Stomach (tissue), 9 donors: ENCODE results near the gene GMCL2. TPM values are rescaled to one million over a fixed set of nuclear protein-coding genes. Genes with fewer than 3 reads are reported as not detected.
"Not testable (repeated sequence)": the region's sequence is repeated elsewhere in the genome, so short reads cannot be mapped to it uniquely, and the experiment has no call there.

Experiments
- DNase-seq, 2 donors: peaks; one replicate each; pipeline versions ENCODE4 v3.0.0 to v3.0.0-alpha.2; 2013 to 2019
- H3K27ac ChIP-seq, 5 donors: fragments of 200-600 bp in 4 of 5; sonication (generic) in 4 of 5; one replicate each; pipeline ENCODE4 v1.5.1; 2013 to 2019; ENCODE audit warnings: mild to moderate bottlenecking in 1 of 5, moderate library complexity in 1 of 5
- H3K27me3 ChIP-seq, 3 donors: fragments of 200-600 bp; sonication (generic); one replicate each; pipeline ENCODE4 v1.5.1; 2017 to 2019; ENCODE audit warnings: mixed run types in 1 of 3
- H3K36me3 ChIP-seq, 4 donors: fragments of 200-600 bp; sonication (generic); 1 replicate in 3 of 4; 2 replicates in 1 of 4; pipeline ENCODE4 v1.5.1; 2016 to 2019
- H3K4me1 ChIP-seq, 4 donors: fragments of 200-600 bp; sonication (generic); one replicate each; pipeline ENCODE4 v1.5.1; 2016 to 2019
- H3K4me3 ChIP-seq, 4 donors: fragments of 200-600 bp; sonication (generic) in 3 of 4; one replicate each; pipeline ENCODE4 v1.5.1; 2016 to 2019; ENCODE audit warnings: mild to moderate bottlenecking in 1 of 4
- H3K9me3 ChIP-seq, 4 donors: fragments of 200-600 bp; sonication (generic); one replicate each; pipeline ENCODE4 v1.5.1; 2016 to 2019
- EP300 ChIP-seq: sonication (generic); formaldehyde crosslinking; IDR thresholded peaks from one replicate; pipeline ENCODE4 v1.6.1; 2017; ENCODE audit warnings: antibody characterized with exemption
- POLR2A ChIP-seq, 4 donors: fragments of 450-650 bp; IDR thresholded peaks; one replicate each; pipeline ENCODE4 v1.6.1; 2016; ENCODE audit warnings: antibody characterized with exemption in 4 of 4, control low read depth in 2 of 4, mild to moderate bottlenecking in 1 of 4, moderate library complexity in 1 of 4
- POLR2AphosphoS5 ChIP-seq, 3 donors: sonication (generic); formaldehyde crosslinking; IDR thresholded peaks; one replicate each; pipeline ENCODE4 v1.6.1; 2016; ENCODE audit warnings: antibody characterized with exemption in 3 of 3
- WGBS, 5 donors: extraction: QIAGEN DNeasy Blood & Tissue Kit in 3 of 5; methylation state at CpG; one replicate each; pipeline versions ENCODE4 v1.1.5 to v1.1.7; 2013 to 2018; 5-methylcytosine and 5-hydroxymethylcytosine counted together
- intact Hi-C: fragments of 100-400 bp; cut with DNase I; formaldehyde crosslinking; loops from one replicate; pipeline ENCODE4 v1.15.1; 2023; ENCODE audit warnings: low total_unique reads
- polyA plus RNA-seq, 3 donors: library from polyadenylated mRNA; stranded (reverse); fragments of 200-250 nt; gene quantifications; one replicate each; pipeline ENCODE4 v1.2.3, GENCODE V29; 2013
- total RNA-seq, 5 donors: library from RNA; depleted of rRNA; stranded (reverse); fragments of >200 nt; gene quantifications; one replicate each; pipeline versions ENCODE4 v1.1.0 to v1.2.3, GENCODE V29; 2014 to 2016
- TF ChIP-seq, protein P1 (sequence below), 7 experiments: fragments of 450-650 bp in 4 of 7; fragments of 200-600 bp in 3 of 7; sonication (generic) in 3 of 7; IDR thresholded peaks; one replicate each; pipeline ENCODE4 v1.5.1; 2016 to 2019; ENCODE audit warnings: antibody characterized with exemption in 7 of 7, control low read depth in 2 of 7, mild to moderate bottlenecking in 1 of 7
- donor health status: healthy with polysubstance abuse.
- donor health status: Bipolar disorder and iron deficiency.
- donor health status: healthy.

The GMCL2 gene
- total and polyA plus RNA-seq, 8 donors: not detected

DNA sequence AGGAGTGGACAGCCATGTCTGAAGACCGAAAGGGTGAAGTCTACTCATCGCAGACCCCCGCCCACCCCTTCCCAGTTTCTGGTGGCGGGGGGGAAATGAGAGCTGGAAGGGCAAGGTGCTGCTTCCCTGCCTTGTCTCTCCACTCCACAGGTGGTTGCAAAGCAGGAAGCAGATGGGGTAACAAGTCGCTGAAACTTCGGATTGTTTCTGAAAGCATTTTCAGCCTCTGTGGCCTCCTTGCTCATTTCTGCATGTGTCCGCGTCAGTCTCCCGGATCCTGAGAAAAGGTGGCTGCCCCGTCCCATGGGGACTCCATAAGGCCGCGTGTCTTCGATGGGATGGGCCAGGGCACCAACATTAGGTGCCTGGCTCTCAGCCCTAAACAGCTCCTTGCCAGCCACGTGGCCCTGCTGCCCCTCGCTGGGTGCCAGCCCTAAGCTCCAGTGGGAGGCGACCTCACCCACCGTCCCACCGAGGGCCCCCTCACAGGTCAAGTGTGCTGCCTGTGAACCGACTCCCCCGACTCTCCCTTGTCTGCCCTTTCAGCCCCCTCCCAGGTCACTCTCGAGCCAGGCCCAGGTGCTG lies 44.5 kb upstream of the GMCL2 start:
- H3K9me3 ChIP-seq: no peaks in the 10 kb centered on the region
- no peaks in the 10 kb centered on the region for H3K27me3 ChIP-seq
- DNase-seq: no peak
- peaks cover 33 to 48% (median 40%) of the 10 kb centered on the region in 4 donors for H3K36me3 ChIP-seq
- TF ChIP-seq POLR2A (IDR thresholded peaks at IDR 0.05) (no peak), POLR2AphosphoS5 (IDR thresholded peaks at IDR 0.05) (no peak), EP300 (no peak)
- TF ChIP-seq, protein P1, sequence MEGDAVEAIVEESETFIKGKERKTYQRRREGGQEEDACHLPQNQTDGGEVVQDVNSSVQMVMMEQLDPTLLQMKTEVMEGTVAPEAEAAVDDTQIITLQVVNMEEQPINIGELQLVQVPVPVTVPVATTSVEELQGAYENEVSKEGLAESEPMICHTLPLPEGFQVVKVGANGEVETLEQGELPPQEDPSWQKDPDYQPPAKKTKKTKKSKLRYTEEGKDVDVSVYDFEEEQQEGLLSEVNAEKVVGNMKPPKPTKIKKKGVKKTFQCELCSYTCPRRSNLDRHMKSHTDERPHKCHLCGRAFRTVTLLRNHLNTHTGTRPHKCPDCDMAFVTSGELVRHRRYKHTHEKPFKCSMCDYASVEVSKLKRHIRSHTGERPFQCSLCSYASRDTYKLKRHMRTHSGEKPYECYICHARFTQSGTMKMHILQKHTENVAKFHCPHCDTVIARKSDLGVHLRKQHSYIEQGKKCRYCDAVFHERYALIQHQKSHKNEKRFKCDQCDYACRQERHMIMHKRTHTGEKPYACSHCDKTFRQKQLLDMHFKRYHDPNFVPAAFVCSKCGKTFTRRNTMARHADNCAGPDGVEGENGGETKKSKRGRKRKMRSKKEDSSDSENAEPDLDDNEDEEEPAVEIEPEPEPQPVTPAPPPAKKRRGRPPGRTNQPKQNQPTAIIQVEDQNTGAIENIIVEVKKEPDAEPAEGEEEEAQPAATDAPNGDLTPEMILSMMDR (IDR thresholded peaks at IDR 0.05): no peak
- peaks cover 11 to 69% (median 46%) of the 10 kb centered on the region in 4 donors for H3K4me1 ChIP-seq
- WGBS, 5 donors: 11 to 32% (median 14%) methylated on average over 7 to 21 of the region's 21 CpGs
- intact Hi-C loops: no loop called here
- H3K27ac ChIP-seq: peak overlapping the region; percentile 93 to 98 (median 98)
- peak overlapping the region; percentile 77 to 94 (median 90) for H3K4me3 ChIP-seq

DNA sequence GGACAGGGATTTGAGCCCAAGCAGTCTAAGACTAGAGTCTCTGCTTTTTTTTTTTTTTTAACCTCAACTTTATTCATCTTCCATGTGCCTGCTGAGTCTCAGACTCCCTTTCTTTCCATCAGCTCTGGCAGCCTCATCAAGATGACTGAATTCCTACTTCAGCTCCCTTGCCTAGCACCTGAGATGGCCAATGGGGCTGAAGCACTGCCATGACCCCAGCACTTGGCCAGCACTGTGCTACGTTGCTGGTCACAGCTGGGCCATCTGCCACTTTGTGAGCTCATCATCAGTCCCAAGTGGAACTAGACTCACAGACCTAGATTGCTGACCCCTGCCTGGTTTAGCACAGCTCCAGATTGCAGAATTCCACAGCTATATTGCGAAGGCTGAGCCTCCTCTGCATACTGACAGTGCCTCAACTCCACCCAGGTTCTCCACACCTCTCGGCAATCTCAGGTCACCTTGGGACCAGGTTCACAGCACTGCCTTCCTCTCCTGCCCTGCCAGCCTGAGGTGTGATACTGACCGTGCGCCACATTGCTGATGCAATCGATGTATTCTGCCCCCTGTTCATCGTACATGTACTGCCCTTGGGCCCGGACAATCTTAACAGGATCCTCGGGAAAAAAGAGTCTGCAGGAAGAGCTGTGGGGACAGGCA lies 43.8 kb upstream of the GMCL2 start:
- Histone ChIP-seq H3K9me3 (no peaks in the 10 kb centered on the region), H3K4me1 (peaks cover 11 to 69% (median 40%) of the 10 kb centered on the region in 4 donors), H3K27me3 (no peaks in the 10 kb centered on the region), H3K4me3 (peak overlapping the region; percentile 77 to 94 (median 90)), H3K27ac (peak overlapping the region in 4 of 5 donors; percentile 98), H3K36me3 (peaks cover 33 to 54% (median 45%) of the 10 kb centered on the region in 4 donors)
- WGBS, 5 donors: 50 to 60% (median 57%) methylated on average over 7 to 9 of the region's 9 CpGs
- intact Hi-C loops: no loop called here
- DNase-seq: no peak
- TF ChIP-seq POLR2AphosphoS5 (IDR thresholded peaks at IDR 0.05) (no peak), POLR2A (IDR thresholded peaks at IDR 0.05) (no peak), EP300 (no peak)
- TF ChIP-seq, protein P1 (IDR thresholded peaks at IDR 0.05): no peak

DNA sequence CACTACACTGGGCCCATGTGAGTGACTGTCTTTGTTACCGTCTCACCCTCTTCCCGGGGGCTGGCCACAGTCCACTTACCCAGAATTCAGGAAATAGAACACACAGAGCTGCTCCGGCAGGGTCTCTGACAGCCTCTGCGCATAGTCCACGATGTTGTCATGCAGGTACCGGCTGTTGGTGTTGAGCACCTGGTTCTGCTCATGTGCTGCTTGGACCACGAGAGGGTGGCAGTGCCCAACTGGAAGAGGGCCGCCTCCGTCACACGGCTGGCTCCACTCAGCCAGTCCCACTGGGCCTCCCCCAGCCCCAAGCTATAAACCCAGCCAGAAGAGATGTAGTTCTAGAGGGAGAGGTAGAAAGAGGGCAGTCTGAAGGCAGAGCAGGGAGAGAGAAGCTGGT lies 42.7 kb upstream of the GMCL2 start:
- no peak for DNase-seq
- Histone ChIP-seq H3K27me3 (no peaks in the 10 kb centered on the region), H3K36me3 (peaks cover 33 to 66% (median 57%) of the 10 kb centered on the region in 4 donors), H3K4me3 (peak overlapping the region in 1 of 4 donors; percentile 87), H3K9me3 (no peaks in the 10 kb centered on the region), H3K27ac (no peak overlapping the region), H3K4me1 (peaks cover 11 to 64% (median 37%) of the 10 kb centered on the region in 4 donors)
- TF ChIP-seq EP300 (no peak), POLR2A (IDR thresholded peaks at IDR 0.05) (no peak), POLR2AphosphoS5 (IDR thresholded peaks at IDR 0.05) (no peak)
- 92 to 94% (median 93%) methylated on average over 10 of the region's 10 CpGs for WGBS, 5 donors
- intact Hi-C loops: no loop called here

DNA sequence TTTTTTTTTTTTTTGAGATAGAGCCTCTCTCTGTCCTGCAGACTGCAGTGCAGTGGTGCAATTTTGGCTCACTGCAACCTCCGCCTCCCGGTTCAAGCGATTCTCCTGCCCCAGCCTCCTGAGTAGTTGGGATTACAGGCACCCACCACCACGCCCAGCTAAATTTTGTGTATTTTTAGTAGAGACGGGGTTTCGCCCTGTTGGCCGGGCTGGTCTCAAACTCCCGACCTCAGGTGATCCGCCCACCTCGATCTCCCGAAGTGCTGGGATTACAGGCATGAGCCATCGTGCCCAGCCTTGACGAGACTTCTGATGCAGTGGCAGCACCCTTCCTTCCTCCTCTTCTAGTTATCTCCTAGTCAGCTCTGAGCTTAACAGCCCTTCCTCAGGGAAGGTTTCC lies 41.9 kb upstream of the GMCL2 start:
- Histone ChIP-seq H3K36me3 (peaks cover 33 to 73% (median 63%) of the 10 kb centered on the region in 4 donors), H3K4me1 (peaks cover 11 to 61% (median 34%) of the 10 kb centered on the region in 4 donors)
- intact Hi-C loops, DNase-seq, H3K9me3 ChIP-seq, H3K27me3 ChIP-seq, H3K27ac ChIP-seq, H3K4me3 ChIP-seq: not testable (repeated sequence)
- 91 to 98% (median 95%) methylated on average over 13 of the region's 13 CpGs for WGBS, 5 donors

DNA sequence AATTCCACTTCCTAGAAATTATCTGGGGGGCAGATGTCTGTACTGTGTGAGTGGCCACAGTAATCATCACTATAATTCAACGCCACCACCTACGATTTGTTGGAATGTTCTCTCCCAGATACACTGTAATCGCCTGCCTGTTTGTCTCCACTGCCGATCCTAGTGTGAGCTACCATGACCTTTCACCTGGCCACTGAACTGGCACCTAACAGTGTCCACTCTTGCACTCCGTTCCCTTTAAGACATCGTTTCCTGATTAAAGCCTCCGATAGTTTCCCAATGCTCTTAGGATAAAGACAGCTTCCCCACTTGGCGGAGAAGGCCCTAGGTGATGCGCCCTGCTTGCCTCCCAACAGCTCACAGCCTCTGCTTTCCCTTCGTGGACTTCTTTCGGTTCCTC lies 41.4 kb upstream of the GMCL2 start:
- Histone ChIP-seq H3K27me3 (no peaks in the 10 kb centered on the region), H3K9me3 (no peaks in the 10 kb centered on the region), H3K27ac (no peak overlapping the region), H3K4me1 (peaks cover 11 to 61% (median 34%) of the 10 kb centered on the region in 4 donors), H3K36me3 (peaks cover 33 to 78% (median 66%) of the 10 kb centered on the region in 4 donors), H3K4me3 (no peak overlapping the region)
- intact Hi-C loops: no loop called here
- DNase-seq: no peak
- no peak for TF ChIP-seq EP300
- TF ChIP-seq, protein P1 (IDR thresholded peaks at IDR 0.05): no peak
- no peak for TF ChIP-seq POLR2A (IDR thresholded peaks at IDR 0.05)
- TF ChIP-seq POLR2AphosphoS5 (IDR thresholded peaks at IDR 0.05): no peak
- 92 to 96% (median 94%) methylated on average over 11 of the region's 11 CpGs for WGBS, 5 donors
